Stimulated activated CD8-positive, alpha-beta memory T cell treated with anti-CD3 and anti-CD28 coated beads, Interleukin-12 subunit alpha, Interleukin-12 subunit beta, amount 100 ng/mL, for 24 hours (primary cell): ENCODE data around the gene NLGN1.

Experiments used
- DNase-seq: peaks from one replicate; pipeline ENCODE4 v3.0.0-alpha.2; 2020; ENCODE audit errors: extremely low read depth

NLGN1 gene

DNA sequence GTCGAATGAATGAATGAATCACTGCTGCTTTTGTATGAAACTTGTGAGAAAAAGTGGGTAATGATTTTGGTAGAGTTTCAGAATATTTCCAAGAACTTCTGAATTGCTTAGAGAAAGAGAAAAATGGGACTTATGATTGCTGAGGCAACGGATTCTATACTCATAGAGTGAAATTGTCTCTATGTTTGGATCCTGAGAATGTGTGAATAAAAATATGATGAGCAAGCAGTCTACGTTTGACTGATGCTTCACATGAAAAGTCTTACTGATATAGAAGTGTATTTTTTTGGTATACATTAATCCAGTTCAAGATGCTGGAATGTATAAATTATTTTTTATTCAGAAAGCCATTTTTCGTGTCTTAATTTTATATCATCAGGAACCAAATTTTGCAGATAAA lies 441.1 kb downstream of the NLGN1 start:
- DNase-seq, result no peak

DNA sequence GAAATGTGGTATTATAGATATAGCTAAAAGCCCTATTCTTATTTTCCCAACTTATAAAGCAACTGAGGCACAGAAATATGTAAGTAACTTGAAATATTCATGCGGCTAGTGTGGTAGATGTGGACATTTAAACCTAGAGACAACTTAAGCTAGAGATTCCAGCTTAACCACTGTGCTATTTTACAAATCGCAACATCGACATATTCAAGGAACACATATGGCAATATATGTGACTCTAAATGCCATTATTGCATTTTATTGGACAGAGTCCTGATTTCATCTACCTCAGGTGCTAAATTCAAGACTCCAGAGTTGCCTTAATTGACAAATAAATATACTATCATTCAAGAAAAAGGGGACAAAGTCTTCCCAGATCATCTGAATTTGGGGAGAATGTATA lies 442.3 kb downstream of the NLGN1 start:
- DNase-seq, result no peak

DNA sequence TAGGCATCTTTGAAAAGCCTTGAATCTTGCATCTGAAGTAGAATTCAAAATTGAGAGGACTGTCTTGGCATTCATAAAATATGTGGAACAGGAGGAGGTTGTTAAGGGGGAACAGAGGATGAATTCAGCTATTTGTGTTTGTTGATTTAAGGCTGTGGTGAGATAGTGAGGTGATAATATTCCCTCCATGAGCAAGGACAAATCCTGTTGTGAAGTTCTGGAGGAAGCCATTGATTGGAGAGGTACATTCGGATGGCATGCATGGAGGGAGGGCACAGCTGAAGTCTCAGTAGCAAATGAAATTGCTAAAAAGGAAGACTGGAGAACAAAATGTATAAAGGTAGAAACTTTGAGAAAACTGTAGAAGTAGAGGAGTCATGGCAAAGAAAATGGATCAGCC lies 443.8 kb downstream of the NLGN1 start:
- DNase-seq, result no peak

DNA sequence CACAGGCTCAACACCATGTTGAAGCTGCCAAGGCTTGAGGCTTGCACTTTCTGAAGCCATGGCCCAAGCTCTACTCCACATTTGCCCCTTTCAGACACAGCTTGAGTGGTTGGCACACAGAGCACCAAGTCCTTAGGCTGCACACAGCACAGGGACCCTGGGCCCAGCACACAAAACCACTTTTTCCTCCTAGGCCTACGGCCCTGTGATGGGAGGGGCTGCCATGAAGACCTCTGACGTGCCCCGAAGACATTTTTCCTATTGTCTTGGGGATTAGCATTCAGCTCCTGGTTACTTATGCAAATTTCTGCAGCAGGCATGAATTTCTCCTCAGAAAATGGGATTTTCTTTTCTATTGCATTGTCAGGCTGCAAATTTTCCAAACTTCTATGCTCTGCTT lies 445.5 kb downstream of the NLGN1 start:
- DNase-seq, result no peak

DNA sequence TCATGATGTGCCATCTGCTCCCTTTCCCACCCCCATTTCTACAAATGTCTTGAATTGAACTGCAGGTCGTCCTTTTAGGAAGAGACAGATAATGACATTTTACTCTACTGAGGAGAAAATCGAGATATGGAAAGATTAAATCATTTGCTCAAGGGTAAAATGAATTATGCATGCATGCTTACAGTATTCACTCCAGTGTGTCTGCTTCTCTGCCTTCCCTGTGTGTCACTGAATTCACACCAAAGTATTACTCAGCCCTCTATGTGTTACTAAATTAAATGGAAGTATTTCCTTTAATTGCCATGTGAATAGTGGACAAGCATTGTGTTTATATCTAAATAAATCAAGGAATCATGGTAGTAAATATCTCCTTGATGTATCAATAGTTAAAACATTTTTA lies 449.0 kb downstream of the NLGN1 start:
- no peak for DNase-seq

DNA sequence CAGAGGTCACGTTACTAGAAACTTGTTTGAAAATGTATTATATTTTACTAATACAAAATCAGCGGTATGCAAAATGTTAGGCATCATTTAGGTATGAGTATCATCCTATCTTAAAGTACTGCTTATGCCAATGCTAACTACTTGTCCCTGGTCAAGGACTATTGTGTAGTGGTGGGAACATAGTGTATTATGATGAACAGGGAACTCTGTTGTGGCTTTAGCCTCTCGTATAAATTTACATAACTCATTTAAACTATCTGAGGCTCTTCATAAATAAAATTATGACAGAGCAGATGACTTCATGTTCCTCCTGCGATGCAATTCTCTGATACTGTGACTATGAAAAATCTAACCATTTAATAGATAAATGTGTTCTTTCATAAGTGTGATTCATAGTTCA lies 451.9 kb downstream of the NLGN1 start:
- no peak for DNase-seq

DNA sequence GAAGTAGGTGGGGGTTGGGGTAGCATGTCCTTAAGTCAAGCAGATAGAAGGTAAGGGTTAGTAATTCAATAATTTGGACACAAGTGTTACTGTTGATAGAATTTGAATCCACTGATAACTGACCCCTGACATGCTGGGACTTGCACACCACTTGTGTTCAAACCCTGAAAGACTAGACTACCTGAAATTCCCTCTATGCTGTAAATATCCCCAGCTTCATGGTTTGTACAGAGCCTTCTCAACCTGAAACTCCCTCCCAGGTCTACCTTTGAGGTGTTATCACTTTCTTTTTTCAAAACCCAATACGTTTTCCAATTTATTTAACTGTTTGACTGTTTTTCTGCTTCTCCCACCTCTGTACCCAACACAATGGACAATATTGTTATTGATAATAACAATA lies 459.6 kb downstream of the NLGN1 start:
- no peak for DNase-seq

DNA sequence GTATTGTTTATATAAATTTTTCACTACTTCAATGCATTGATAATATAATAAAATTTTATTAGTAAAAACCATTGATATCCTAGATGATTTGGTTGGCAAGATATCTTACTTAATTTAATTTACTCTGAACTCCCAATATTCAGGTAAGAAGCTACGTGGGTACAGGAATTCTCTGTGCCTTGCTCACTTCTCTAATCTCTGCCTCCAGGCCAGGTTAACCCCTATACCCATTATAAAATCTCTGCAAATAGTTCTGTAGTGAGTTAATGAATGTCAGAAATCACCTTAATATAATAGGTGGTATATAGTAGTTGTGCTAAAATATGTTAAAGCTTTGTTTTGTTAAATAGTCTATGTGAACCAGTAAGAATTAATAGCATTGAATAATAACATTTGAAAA lies 465.2 kb downstream of the NLGN1 start:
- no peak for DNase-seq

DNA sequence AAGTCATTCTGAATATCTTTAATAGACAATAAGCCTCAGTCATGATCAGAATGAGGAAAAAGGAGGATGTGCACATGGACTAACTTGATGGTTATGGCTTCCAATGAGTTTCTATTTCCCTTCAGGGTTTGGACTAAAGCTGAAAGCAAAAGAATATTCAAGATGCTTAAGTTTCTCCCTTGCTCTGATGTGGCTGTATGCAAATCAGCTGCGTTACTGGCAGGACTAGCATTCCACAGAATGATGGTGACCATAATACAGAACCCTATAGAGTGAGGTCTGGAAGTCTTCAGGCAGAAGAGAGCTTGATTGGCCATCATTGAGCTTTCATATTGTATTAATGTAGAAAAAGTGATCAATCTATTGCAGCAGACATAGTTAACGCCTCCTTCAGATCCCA lies 466.0 kb downstream of the NLGN1 start:
- no peak for DNase-seq

DNA sequence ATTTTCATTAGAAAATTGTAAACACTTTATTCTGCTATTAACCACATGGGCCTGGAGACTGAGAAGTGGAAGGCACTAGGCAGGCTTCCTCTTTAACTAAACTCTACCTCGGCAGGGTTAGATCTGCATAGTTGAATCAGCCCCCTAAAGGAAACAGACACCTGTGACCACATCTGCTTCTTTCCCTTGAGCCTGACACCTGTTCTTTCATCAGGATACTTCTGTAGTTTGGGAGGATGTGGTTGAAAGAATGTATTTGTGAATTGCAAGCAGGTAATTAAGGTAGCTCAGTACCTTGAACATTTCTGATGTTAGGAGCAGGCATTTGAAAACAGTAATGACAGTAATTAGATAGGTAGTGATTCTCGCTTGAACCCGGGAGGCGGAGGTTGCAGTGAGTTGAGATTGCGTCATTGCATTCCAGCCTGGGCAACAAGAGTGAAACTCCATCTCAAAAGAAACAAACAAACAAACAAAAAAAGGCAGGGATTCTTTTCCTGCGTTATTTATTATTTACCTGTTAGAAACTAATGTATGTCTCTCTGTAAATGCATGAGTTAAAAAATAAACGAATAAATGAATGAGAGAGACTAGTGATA lies 468.5 kb downstream of the NLGN1 start:
- no peak for DNase-seq

DNA sequence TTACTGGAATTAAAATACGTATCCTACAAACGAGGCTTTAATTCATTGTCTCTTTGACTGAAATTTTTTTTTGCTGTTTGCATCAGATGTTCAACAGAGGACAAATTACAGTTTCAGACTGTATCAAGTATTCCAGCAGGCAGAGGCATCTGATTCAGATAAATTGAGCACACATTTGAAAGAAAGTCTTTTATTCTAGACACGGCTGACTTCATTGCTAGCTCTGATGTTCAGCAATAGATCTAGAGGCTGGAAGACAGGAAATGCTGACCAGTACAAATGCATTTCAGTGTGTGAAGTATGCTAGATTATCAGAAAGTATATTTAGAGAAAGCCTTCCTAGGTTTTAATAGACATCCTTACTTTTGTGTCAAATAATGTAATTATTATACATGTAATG lies 472.2 kb downstream of the NLGN1 start:
- no peak for DNase-seq

DNA sequence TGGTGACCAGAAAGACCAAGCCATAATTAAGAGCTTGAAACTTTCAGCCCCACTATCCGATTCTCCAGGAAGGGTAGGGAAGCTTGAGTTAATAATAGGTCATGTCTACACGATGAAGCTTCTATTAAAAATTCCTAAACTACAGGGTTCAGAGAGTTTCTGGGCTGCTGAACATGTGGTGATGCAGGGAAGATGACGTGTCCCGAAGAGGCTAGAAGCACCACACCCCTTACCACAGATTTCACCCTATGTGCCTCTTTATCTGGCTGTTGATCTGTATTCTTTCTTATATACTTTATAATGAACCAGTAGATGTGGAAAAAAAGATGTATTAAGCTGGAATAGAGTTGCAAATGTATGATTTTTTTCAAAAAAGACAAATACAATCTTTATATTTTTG lies 473.4 kb downstream of the NLGN1 start:
- DNase-seq, result no peak

DNA sequence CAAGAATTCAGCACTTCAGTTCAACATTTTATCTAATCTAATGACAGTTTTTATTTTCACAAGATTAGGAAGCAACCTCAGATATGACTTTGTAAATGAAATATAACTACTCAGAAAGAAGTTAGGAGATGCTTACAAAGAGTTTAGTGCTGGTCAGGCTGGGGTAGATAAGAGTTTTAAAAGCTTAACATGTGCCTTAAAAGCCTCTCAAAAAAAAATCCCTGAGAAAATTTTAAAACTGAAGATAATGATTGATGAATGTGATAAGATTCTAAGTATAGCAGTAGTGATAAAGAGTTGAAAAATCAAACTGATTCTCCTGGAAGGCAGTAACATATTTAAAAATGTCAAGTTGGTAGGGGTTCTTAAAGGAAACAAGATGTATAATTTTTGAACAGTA lies 478.2 kb downstream of the NLGN1 start:
- no peak for DNase-seq

DNA sequence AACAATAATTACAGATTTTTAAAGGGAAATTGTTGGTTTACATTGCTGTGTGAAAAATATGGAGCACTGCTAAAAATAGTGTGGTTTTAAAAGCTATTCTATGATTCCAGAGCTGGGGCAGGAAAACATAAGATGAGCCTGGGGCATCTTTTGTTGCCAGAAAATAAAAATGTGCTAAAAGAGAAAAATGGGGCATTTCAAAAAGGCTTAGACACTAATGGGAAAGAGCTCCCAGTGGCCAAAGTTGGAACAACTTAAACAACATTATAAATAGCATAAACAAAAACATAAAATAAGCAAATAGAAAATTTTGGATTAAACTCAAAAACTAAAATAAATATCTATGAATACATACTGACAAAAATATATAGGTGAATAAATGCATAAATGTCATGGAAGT lies 478.9 kb downstream of the NLGN1 start:
- DNase-seq, result no peak

DNA sequence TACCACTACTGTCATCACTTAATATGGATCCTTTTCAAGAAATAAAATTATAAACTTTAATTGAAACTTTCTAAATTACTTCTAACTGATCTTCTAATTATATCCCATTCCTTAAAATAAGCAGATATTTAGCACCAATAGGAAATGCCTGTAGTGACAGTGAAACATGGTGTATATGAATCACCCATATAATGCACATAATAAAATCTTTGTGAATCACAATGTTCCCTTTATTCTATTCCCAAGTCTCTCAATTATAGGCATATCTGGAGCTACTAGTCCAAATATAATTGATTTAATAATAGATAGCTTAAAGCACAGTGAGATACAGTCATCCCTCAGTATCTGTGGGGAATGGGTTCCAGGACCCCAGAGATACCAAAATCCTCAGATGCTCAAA lies 490.3 kb downstream of the NLGN1 start:
- DNase-seq, result no peak

DNA sequence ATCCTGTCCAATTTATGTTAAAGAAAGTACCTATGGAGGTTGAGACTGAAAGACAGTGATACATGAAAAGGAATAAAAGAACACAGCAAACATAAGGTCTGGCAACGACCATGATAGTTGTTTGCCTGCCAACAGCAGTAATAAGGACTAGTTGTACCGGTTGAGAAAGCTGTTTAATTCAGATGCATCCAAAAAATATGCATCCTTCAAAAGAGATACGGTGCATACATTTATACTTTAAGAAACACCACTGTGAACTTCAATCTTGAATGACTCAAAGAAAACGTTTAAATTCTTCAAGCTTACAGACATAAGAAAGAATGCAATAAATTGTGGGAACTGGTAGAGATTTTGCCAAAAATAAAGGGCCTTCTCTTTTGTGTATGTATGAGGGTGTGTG lies 492.1 kb downstream of the NLGN1 start:
- DNase-seq, result no peak

DNA sequence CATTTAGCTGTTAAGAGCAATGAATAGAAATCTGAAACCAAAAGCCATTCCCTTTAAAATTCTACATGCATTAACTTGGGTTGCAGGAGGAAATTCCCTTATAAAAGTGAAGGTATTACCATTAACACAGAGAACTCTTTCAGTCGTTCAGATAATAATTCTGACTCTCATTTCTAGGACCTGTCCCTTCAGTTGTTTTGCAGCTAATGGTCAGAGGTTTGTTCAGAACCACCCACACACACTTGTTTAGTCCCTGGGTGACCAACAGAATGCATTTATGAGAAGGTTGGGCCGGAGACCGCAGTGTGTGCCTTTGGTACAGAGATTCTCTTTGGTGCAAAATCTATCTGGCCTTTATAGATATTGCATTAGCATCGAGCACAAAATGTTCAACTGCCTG lies 492.5 kb downstream of the NLGN1 start:
- no peak for DNase-seq

DNA sequence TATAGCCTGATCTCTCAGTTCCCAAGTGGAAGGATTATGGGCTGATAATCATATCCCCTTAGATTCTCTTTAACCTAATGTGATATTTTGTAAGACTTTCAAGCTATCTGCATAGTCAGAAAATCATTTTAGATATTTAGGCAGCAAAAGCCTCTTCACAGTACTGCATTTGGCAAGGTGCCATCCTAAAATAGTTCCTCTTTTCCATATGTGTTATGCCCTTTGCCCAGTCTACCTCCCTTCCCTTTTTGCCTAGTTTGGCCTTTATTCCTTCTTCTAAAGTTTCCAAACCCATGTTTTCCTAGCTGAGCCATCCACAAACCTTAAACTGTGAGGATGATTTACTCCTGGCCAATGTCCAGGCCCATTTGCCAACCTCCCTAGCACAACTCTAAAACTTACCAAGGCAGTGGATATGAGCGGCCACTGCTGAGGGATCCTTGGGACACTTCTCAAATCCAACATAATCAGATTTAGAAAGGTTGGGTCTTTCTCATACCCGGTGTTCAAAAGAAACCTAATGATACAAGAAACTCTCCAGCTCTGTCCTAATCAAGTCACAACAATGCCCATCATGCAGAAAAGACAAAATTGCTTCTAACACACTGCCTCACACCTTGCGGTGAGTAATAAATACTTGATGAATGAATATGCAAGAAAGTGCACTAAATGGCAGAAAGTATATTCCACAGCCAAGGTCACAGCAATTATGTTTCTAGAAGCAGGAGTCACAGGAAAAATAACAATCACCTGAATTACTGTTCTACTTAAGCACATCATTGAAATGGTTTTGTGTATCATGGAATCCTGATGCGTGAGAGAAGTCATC lies 493.9 kb downstream of the NLGN1 start:
- DNase-seq, result no peak

DNA sequence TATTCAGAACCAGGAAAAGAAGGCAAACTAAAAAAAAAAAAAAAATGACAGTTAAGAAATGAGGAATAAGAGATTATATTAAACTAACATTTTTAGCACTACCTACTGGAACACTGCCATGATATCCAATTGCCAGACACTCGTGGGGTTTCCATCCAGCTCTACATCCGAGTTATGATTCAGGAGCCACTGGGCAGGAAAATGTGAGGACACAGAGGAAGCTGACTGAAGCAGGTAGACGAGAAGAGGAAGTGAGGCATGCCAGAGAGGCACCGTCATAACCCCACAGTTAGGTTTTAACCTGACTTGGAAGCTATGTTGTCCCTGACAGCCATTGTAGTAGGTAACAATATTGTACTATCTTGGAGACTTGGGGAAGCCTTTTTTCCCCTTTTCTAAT lies 495.0 kb downstream of the NLGN1 start:
- DNase-seq, result no peak

DNA sequence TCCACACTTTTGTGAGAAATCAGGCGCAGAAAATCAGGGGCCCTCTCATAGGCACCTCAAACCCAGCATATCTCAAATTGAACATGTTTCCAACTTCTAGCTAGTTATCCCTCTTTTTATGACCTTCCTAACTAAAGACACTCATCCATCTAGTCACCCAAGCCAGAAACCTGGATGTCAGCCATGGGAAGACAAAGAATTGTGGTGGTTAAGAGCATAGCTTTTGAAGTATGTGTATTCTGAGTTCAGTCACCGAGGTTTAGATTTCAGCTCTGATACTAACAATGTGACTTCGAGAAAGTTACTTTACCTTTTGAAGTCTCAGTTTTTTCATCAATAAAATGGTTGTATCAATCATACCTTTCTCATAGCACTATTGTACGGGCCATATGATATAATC lies 495.5 kb downstream of the NLGN1 start:
- no peak for DNase-seq

DNA sequence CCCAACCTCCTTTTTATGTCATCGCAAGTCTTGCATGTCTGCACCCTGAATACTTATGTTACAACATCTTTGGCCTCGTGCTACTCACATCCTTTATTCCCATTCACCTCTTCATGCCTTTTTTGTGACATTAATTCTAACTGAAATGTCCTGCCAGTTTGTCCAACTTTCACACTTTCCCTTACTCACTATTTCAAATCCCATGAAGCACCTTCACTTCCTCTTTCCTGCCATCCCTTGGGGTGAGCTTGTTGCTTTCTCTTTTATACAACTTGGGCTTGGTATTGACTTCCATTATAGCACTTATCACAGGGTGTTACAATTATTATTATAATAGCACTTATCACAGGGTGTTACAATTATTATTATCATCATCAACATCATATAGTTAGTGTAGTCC lies 496.3 kb downstream of the NLGN1 start:
- DNase-seq, result no peak

DNA sequence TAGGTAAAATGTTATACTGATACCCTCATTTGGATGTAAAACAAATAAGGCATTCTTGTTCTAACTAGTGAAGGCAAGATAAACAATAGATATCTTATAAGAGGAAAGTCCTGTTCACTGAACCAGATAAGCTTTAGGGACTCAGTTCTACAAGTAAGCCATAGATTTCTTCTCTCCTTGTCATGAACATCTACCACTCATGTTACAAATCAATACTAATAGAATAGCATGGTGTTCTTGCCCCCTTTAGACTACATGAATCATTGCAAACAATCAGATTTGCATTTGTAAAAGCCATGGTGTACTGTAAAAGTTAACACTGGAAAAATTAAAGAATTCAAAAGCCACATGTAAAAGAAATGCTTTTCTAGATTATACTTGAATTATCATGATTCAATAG lies 500.1 kb downstream of the NLGN1 start:
- no peak for DNase-seq

DNA sequence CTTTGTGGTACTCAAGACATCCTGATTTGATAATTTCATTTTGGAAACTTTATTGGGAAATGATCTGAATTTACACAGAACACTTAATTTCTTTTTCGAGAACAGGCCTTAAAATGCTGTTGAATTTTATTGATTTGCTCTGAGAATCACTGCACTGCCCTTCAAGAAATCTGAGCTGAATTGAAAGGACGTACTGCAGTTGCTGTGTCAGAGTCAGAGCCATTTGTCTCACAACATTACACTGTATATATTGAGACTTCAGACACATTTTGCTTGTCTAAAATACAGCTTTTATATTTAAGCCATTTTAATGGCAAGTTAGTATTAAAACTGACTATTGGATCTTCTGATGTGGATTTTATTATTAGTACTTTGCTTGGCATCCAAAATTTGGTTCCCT lies 504.1 kb downstream of the NLGN1 start:
- no peak for DNase-seq

DNA sequence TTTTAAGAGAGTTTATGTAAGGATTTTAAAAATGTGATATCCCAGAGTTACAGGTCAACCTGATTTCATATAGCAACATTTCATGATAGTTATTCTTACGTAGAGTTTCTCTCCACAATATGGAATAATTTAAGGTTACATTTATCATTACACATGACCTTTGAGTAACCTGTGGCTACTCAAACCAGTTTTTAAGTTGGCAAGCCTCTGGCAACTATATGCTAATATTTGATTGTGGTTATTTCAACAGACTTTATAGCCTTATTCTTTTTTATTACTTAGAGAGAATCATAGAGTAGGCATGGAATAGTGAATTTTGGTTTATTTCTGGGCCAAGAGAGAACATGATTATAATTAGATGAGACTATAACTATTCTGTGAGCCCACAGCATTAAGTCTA lies 504.9 kb downstream of the NLGN1 start:
- DNase-seq, result no peak
